H1 (cell line): ENCODE data around the gene PRDM15. TPM values are rescaled to one million over a fixed set of nuclear protein-coding genes. Genes with fewer than 3 reads are reported as not detected.

Experiments
- CTCF ChIA-PET: fragments of 300-600 bp; sonication (Branson Sonifier 250); formaldehyde crosslinking; loops from one replicate; lab custom pipeline; 2021; ENCODE audit not compliant: partially characterized antibody; lab: Charles Lee
- POLR2A ChIA-PET: fragments of 300-600 bp; sonication (Branson Sonifier 250); formaldehyde crosslinking; loops from one replicate; lab custom pipeline; 2021; ENCODE audit warnings: inconsistent platforms; ENCODE audit not compliant: partially characterized antibody; lab: Charles Lee
- DNase-seq, 2 experiments: peaks; one replicate each; pipeline versions ENCODE4 v3.0.0 to v3.0.0-alpha.2; 2010 to 2022; ENCODE audit warnings: low spot score in 2 of 2, low read depth in 1 of 2, mixed read lengths in 1 of 2
- FAIRE-seq: peaks from 2 replicates; lab custom pipeline; 2011; peaks lifted over from hg19 to GRCh38; lab: Jason Lieb, UNC
- H2AFZ ChIP-seq: 2 replicates; pipeline ENCODE4 v1.8.1; 2012; ENCODE audit warnings: low read length, inconsistent platforms
- H2AK5ac ChIP-seq: 2 replicates; pipeline ENCODE4 v1.6.1; 2013; ENCODE audit warnings: low read depth, low read length
- H2BK120ac ChIP-seq: replicated peaks from 2 replicates; pipeline ENCODE3; 2013; ENCODE audit warnings: low read depth, low read length, inconsistent platforms
- H2BK12ac ChIP-seq: 2 replicates; pipeline ENCODE4 v1.6.1; 2013; ENCODE audit warnings: low read depth, low read length
- H2BK15ac ChIP-seq: 2 replicates; pipeline ENCODE4 v1.6.1; 2013; ENCODE audit warnings: low read length
- H2BK20ac ChIP-seq: 2 replicates; pipeline ENCODE4 v1.6.1; 2013; ENCODE audit warnings: low read length
- H2BK5ac ChIP-seq: 2 replicates; pipeline ENCODE4 v1.6.1; 2013; ENCODE audit warnings: low read depth, low read length
- H3K14ac ChIP-seq: 2 replicates; pipeline ENCODE4 v1.6.1; 2013; ENCODE audit warnings: inconsistent platforms; ENCODE audit not compliant: insufficient read length
- H3K18ac ChIP-seq: 2 replicates; pipeline ENCODE4 v1.6.1; 2013; ENCODE audit warnings: low read length; ENCODE audit errors: extremely low read depth
- H3K23ac ChIP-seq: 2 replicates; pipeline ENCODE4 v1.6.1; 2013; ENCODE audit warnings: inconsistent platforms; ENCODE audit not compliant: insufficient read length
- H3K23me2 ChIP-seq: 2 replicates; pipeline ENCODE4 v1.6.1; 2013; ENCODE audit warnings: low read depth, low read length
- H3K27ac ChIP-seq: 2 replicates; pipeline ENCODE4 v1.6.1; 2011; ENCODE audit warnings: low read depth, low read length, inconsistent platforms
- H3K27me3 ChIP-seq, 4 experiments: replicated peaks in 1 of 4; 1 replicate in 1 of 4; 2 replicates in 3 of 4; pipeline versions ENCODE4 v1.6.1 to v1.8.1; 2011 to 2013; ENCODE audit warnings: low read length in 3 of 4, mild to moderate bottlenecking in 3 of 4, inconsistent platforms in 2 of 4, mixed read lengths in 2 of 4, moderate library complexity in 1 of 4; ENCODE audit not compliant: control insufficient read depth in 3 of 4, insufficient read depth in 3 of 4; ENCODE audit errors: extremely low read depth in 1 of 4
- H3K36me3 ChIP-seq, 4 experiments: 2 replicates each; pipeline versions ENCODE4 v1.6.1 to v1.8.1; 2011 to 2013; ENCODE audit warnings: mild to moderate bottlenecking in 4 of 4, low read length in 3 of 4, moderate library complexity in 2 of 4, control low read depth in 1 of 4, inconsistent platforms in 1 of 4; ENCODE audit not compliant: insufficient read depth in 4 of 4, control insufficient read depth in 2 of 4
- H3K4ac ChIP-seq: replicated peaks from 2 replicates; pipeline ENCODE3; 2013; ENCODE audit warnings: low read length, low read depth, mixed read lengths, inconsistent platforms; ENCODE audit not compliant: insufficient read length
- H3K4me1 ChIP-seq, 4 experiments: replicated peaks in 1 of 4; 1 replicate in 1 of 4; 2 replicates in 3 of 4; pipeline versions ENCODE4 v1.6.1 to v1.8.1; 2011 to 2013; ENCODE audit warnings: low read length in 3 of 4, inconsistent platforms in 2 of 4, mixed read lengths in 1 of 4; ENCODE audit not compliant: insufficient read depth in 4 of 4, control insufficient read depth in 3 of 4
- H3K4me2 ChIP-seq, 2 experiments: 2 replicates each; pipeline versions ENCODE4 v1.6.1 to v1.8.1; 2011 to 2013; ENCODE audit warnings: low read depth in 2 of 2, low read length in 2 of 2, control low read depth in 1 of 2, inconsistent platforms in 1 of 2, mild to moderate bottlenecking in 1 of 2; ENCODE audit not compliant: insufficient read depth in 1 of 2
- H3K4me3 ChIP-seq, 4 experiments: fragments of 200-600, 300-600 bp in 1 of 4; sonication (generic), shearing (Covaris generic), sonication (Bioruptor Twin) in 1 of 4; 2 replicates each; pipeline versions ENCODE4 v1.5.1 to v1.8.1; 2011 to 2016; ENCODE audit warnings: low read length in 4 of 4, low read depth in 3 of 4, control low read depth in 2 of 4, inconsistent platforms in 2 of 4, mild to moderate bottlenecking in 2 of 4, mixed read lengths in 1 of 4, moderate library complexity in 1 of 4; ENCODE audit not compliant: insufficient read depth in 2 of 4; ENCODE audit errors: extremely low read depth in 1 of 4
- H3K56ac ChIP-seq: replicated peaks from 2 replicates; pipeline ENCODE3; 2013; ENCODE audit warnings: low read depth, mild to moderate bottlenecking, mixed read lengths, low read length, inconsistent platforms; ENCODE audit not compliant: insufficient read length
- H3K79me1 ChIP-seq: 2 replicates; pipeline ENCODE4 v1.6.1; 2013; ENCODE audit warnings: low read depth, low read length, control low read depth
- H3K79me2 ChIP-seq, 2 experiments: 2 replicates each; pipeline versions ENCODE4 v1.6.1 to v1.8.1; 2012 to 2013; ENCODE audit warnings: low read length in 2 of 2, mild to moderate bottlenecking in 2 of 2, inconsistent platforms in 1 of 2; ENCODE audit not compliant: insufficient read depth in 2 of 2, control insufficient read depth in 1 of 2
- H3K9ac ChIP-seq, 4 experiments: replicated peaks in 1 of 4; 1 replicate in 1 of 4; 2 replicates in 3 of 4; pipeline versions ENCODE4 v1.6.1 to v1.8.1; 2011 to 2013; ENCODE audit warnings: low read depth in 3 of 4, low read length in 3 of 4, control low read depth in 2 of 4, mild to moderate bottlenecking in 2 of 4, moderate library complexity in 2 of 4, inconsistent platforms in 1 of 4; ENCODE audit errors: extremely low read depth in 1 of 4
- H3K9me3 ChIP-seq, 2 experiments: 2 replicates each; pipeline versions ENCODE4 v1.6.1 to v1.8.1; 2012 to 2013; ENCODE audit warnings: mild to moderate bottlenecking in 2 of 2, moderate library complexity in 2 of 2, control low read depth in 1 of 2, inconsistent platforms in 1 of 2, low read depth in 1 of 2, low read length in 1 of 2, mixed read lengths in 1 of 2; ENCODE audit not compliant: insufficient read depth in 2 of 2
- H4K20me1 ChIP-seq, 2 experiments: replicated peaks in 1 of 2; 2 replicates each; pipeline versions ENCODE3 to v1.8.1; 2011 to 2013; ENCODE audit warnings: inconsistent platforms in 2 of 2, low read length in 2 of 2, mild to moderate bottlenecking in 1 of 2; ENCODE audit not compliant: insufficient read depth in 2 of 2, control insufficient read depth in 1 of 2
- H4K5ac ChIP-seq: 2 replicates; pipeline ENCODE4 v1.6.1; 2013; ENCODE audit warnings: low read length, low read depth, mixed read lengths, inconsistent platforms; ENCODE audit not compliant: insufficient read length
- H4K8ac ChIP-seq: 2 replicates; pipeline ENCODE4 v1.8.0; 2013; ENCODE audit warnings: mild to moderate bottlenecking, moderate library complexity, low read length, inconsistent platforms; ENCODE audit not compliant: insufficient read depth; ENCODE audit errors: extremely low read depth
- H4K91ac ChIP-seq: replicated peaks from 2 replicates; pipeline ENCODE3; 2013; ENCODE audit warnings: low read length, mixed read lengths, inconsistent platforms; ENCODE audit not compliant: insufficient read length
- GABPA ChIP-seq: IDR thresholded peaks from 2 replicates; pipeline ENCODE4 v1.6.1; 2011; ENCODE audit warnings: mild to moderate bottlenecking, low read length, moderate library complexity, borderline replicate concordance; ENCODE audit not compliant: insufficient read depth
- GTF2F1 ChIP-seq: IDR thresholded peaks from 2 replicates; pipeline ENCODE4 v1.6.1; 2012; ENCODE audit warnings: low read depth, low read length, improper control_type of control experiment, borderline replicate concordance
- NRF1 ChIP-seq: IDR thresholded peaks from 2 replicates; pipeline ENCODE4 v1.6.1; 2011; ENCODE audit warnings: mild to moderate bottlenecking, low read depth, low read length, improper control_type of control experiment
- RAD21 ChIP-seq, 2 experiments: IDR thresholded peaks in 1 of 2; conservative IDR thresholded peaks in 1 of 2; 2 replicates each; pipeline ENCODE4 v1.6.1; 2011; ENCODE audit warnings: low read depth in 2 of 2, low read length in 2 of 2, improper control_type of control experiment in 1 of 2, inconsistent platforms in 1 of 2, mild to moderate bottlenecking in 1 of 2, moderate library complexity in 1 of 2
- SAP30 ChIP-seq: fragments of 300-600 bp; sonication (generic); IDR thresholded peaks from 2 replicates; pipeline ENCODE4 v1.7.1; 2012; ENCODE audit warnings: low read length, moderate library complexity, mild to moderate bottlenecking, inconsistent platforms; ENCODE audit not compliant: insufficient read depth, insufficient replicate concordance
- WGBS, 2 experiments: shearing (Covaris generic) in 1 of 2; methylation state at CpG; one replicate each; pipeline versions ENCODE4 v1.1.6 to v1.1.7; 2013 to 2015; ENCODE audit warnings: low lambda C conversion rate in 2 of 2, mixed read lengths in 2 of 2, inconsistent platforms in 1 of 2, low coverage in 1 of 2, missing lambda C conversion rate in 1 of 2; ENCODE audit not compliant: insufficient replicate concordance in 2 of 2, insufficient coverage in 1 of 2, insufficient read length in 1 of 2; ENCODE audit errors: extremely low coverage in 1 of 2, missing lambda C conversion rate in 1 of 2; 5-methylcytosine and 5-hydroxymethylcytosine counted together
- polyA plus RNA-seq, 7 experiments: library from polyadenylated mRNA; depleted of rRNA in 3 of 7; stranded (reverse) in 5 of 7; unstranded in 2 of 7; fragments of >200 nt in 5 of 7; fragments of 200-250 nt in 2 of 7; gene quantifications; 1 replicate in 5 of 7; 2 replicates in 1 of 7; 4 replicates in 1 of 7; pipeline versions ENCODE4 v1.2.1 to v1.2.3, GENCODE V29; 2011 to 2013; ENCODE audit warnings: missing spikeins in 2 of 7, mixed read lengths in 2 of 7
- total RNA-seq: library from RNA; stranded (reverse); fragmentation: NEBNext Ultra II Directional; extraction: Animal tissue kit (Norgen Biotek cat#: 25700); gene quantifications from 2 replicates; pipeline ENCODE4 v1.2.1, GENCODE V29; 2021

The PRDM15 gene
- total and polyA plus RNA-seq, 2 of the 8 experiments (the other 6 are each of a cell fraction or from before 2014, with no cell fraction given) = 9.7 to 10.5 TPM

DNA sequence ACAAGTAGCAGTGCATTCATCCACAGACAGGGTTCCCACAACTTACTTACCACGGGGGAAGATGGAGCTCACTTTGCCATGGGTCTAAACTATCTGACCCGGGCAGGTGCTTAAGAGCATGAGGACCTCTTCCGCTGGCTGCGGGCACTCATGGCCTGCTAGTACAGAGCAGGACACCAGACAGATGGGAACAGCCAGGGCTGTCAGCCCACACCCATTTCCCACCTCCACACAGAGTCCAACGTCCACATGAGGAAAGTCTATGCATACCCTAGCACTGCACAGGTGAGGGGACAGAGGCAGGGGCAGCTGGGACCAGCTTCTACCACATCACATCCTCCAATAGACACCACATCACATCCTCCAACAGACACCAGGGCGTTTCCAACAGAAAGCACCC is 35.8 kb upstream of the PRDM15 start:
- CTCF ChIA-PET = interaction anchor here (0.7 to 2.0 kb wide), 3 partner anchors 9 to 63 kb away, joined by 3 to 5 read pairs (median 3); no protein-coding TSS in a partner anchor
- no peak for TF ChIP-seq GTF2F1
- TF ChIP-seq GABPA = no peak
- no peak for TF ChIP-seq SAP30
- TF ChIP-seq RAD21 (IDR thresholded peaks at IDR 0.05 in 1 of 2, conservative IDR thresholded peaks at IDR 0.05 in 1 of 2; ENCODE audit: low read depth in 2 of 2, low read length in 2 of 2) = no peak
- no peak for TF ChIP-seq NRF1
- no peak for FAIRE-seq

More for the DNA sequence above, 35.8 kb upstream of the PRDM15 start:
- Histone ChIP-seq H2BK120ac (no peak overlapping the region), H3K18ac (no peak overlapping the region), H4K5ac (no peak overlapping the region), H3K27ac (no peak overlapping the region), H2AFZ (no peak overlapping the region), H2BK12ac (no peak overlapping the region), H3K79me1 (no peaks in the 10 kb centered on the region), H4K8ac (no peak overlapping the region), H4K20me1 (peaks cover 0 to 3% of the 10 kb centered on the region in 2 experiments), H3K27me3 (no peaks in the 10 kb centered on the region), H2AK5ac (no peak overlapping the region), H3K56ac (no peak overlapping the region), H3K4ac (no peak overlapping the region), H4K91ac (no peak overlapping the region), H3K4me1 (no peaks in the 10 kb centered on the region; a peak in 1 of 7 replicates), H3K4me3 (no peak overlapping the region), H3K9me3 (no peaks in the 10 kb centered on the region), H2BK15ac (no peak overlapping the region), H3K14ac (no peak overlapping the region), H2BK5ac (no peak overlapping the region), H3K23ac (no peak overlapping the region), H2BK20ac (no peak overlapping the region), H3K9ac (no peak overlapping the region), H3K23me2 (no peaks in the 10 kb centered on the region), H3K79me2 (no peaks in the 10 kb centered on the region), H3K4me2 (no peak overlapping the region), H3K36me3 (peaks cover 0 to 8% (median 1%) of the 10 kb centered on the region in 4 experiments; a peak in 5 of 8 replicates)
- 90% methylated on average over 6 of the region's 6 CpGs; no CpG with 5 or more reads in 1 of the 2 experiments for WGBS, 2 experiments
- no peak for DNase-seq
- POLR2A ChIA-PET = no interaction called here
